Hepatocyte (in vitro differentiated cells): ENCODE measurements around the gene LAT. TPM values are rescaled to one million over a fixed set of nuclear protein-coding genes. Genes with fewer than 3 reads are reported as not detected.

Source experiments
- DNase-seq: peaks from one replicate; pipeline ENCODE4 v3.0.0-alpha.2; 2016; ENCODE audit warnings: low spot score
- H2AFZ ChIP-seq: fragments of 200-600 bp; sonication (generic); 2 replicates; pipeline ENCODE4 v1.6.0; 2016; ENCODE audit warnings: antibody characterized with exemption, mild to moderate bottlenecking
- H3K27ac ChIP-seq: fragments of 200-600 bp; sonication (generic); 2 replicates; pipeline ENCODE4 v1.5.1; 2016; ENCODE audit warnings: mild to moderate bottlenecking
- H3K27me3 ChIP-seq: fragments of 200-600 bp; sonication (generic); 2 replicates; pipeline ENCODE4 v1.6.1; 2016
- H3K36me3 ChIP-seq: fragments of 200-600 bp; sonication (generic); replicated peaks from 2 replicates; pipeline ENCODE4 v1.5.1; 2016; ENCODE audit warnings: low read depth; ENCODE audit not compliant: insufficient read depth
- H3K4me1 ChIP-seq: fragments of 200-600 bp; sonication (generic); 2 replicates; pipeline ENCODE4 v1.5.1; 2016; ENCODE audit warnings: mild to moderate bottlenecking, moderate library complexity; ENCODE audit not compliant: insufficient read depth
- H3K4me2 ChIP-seq: fragments of 200-600 bp; sonication (generic); 2 replicates; pipeline ENCODE4 v1.6.0; 2016
- H3K4me3 ChIP-seq: fragments of 200-600 bp; sonication (generic); 2 replicates; pipeline ENCODE4 v1.5.1; 2016; ENCODE audit warnings: mild to moderate bottlenecking
- H3K79me2 ChIP-seq: fragments of 200-600 bp; sonication (generic); 2 replicates; pipeline ENCODE4 v1.6.0; 2017; ENCODE audit warnings: mild to moderate bottlenecking
- H3K9me2 ChIP-seq: fragments of 200-600 bp; sonication (generic); replicated peaks from 2 replicates; pipeline ENCODE4 v1.6.0; 2017; ENCODE audit warnings: mild to moderate bottlenecking; ENCODE audit not compliant: insufficient read depth
- H3K9me3 ChIP-seq: fragments of 200-600 bp; sonication (generic); 2 replicates; pipeline ENCODE4 v1.5.1; 2016; ENCODE audit warnings: low read depth, mild to moderate bottlenecking
- H4K20me1 ChIP-seq: fragments of 200-600 bp; sonication (generic); 2 replicates; pipeline ENCODE4 v1.6.0; 2016; ENCODE audit warnings: mild to moderate bottlenecking; ENCODE audit not compliant: insufficient read depth, poor library complexity, severe bottlenecking
- EZH2 ChIP-seq: fragments of 200-600 bp; sonication (generic); IDR thresholded peaks from 2 replicates; pipeline ENCODE4 v1.6.1; 2016; ENCODE audit warnings: antibody characterized with exemption, mild to moderate bottlenecking, borderline replicate concordance
- EZH2phosphoT487 ChIP-seq: fragments of 200-600 bp; sonication (generic); IDR thresholded peaks from one replicate; pipeline ENCODE4 v1.6.1; 2018; ENCODE audit warnings: antibody characterized with exemption, mild to moderate bottlenecking, low read depth, moderate library complexity; ENCODE audit not compliant: unreplicated experiment, severe bottlenecking
- WGBS: methylation state at CpG from one replicate; pipeline ENCODE4 v1.1.6; 2016; ENCODE audit warnings: low lambda C conversion rate; ENCODE audit errors: missing lambda C conversion rate; 5-methylcytosine and 5-hydroxymethylcytosine counted together
- polyA plus RNA-seq: library from polyadenylated mRNA; unstranded; fragments of >200 nt; fragmentation: Nextera tagmentation; extraction: Ambion mirVana; gene quantifications from 2 replicates; pipeline ENCODE4 v1.2.1, GENCODE V29; 2016
- total RNA-seq: library from RNA; depleted of rRNA; stranded (reverse); fragments of >200 nt; gene quantifications from 2 replicates; pipeline ENCODE4 v1.2.3, GENCODE V29; 2014
- TF ChIP-seq, protein P1 (sequence below): fragments of 200-600 bp; sonication (generic); IDR thresholded peaks from 2 replicates; pipeline ENCODE4 v1.5.1; 2016; ENCODE audit warnings: antibody characterized with exemption, mild to moderate bottlenecking; ENCODE audit not compliant: poor library complexity

The LAT gene
- total and polyA plus RNA-seq, 2 experiments from 2014 or later: 1.00 to 2.4 TPM

DNA sequence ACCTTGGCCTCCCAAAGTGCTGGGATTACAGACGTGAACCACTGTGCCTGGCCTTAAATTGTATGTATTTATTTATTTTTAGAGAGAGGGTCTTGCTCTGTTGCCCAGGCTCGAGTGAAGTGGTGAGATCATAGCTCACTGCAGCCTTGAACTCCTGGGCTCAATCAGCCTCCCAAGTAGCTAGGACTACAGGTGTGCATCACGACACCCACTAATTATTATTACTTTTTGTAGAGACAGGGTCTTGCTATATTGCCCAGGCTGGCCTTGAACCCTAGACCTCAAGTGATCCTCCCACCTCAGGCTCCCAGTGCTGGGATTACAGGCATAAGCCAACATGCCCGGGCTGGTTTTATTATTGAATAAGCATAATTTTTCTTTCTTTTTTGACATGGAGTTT lies 38.2 kb upstream of the LAT start:
- 86% methylated on average over 4 of the region's 4 CpGs for WGBS
- Histone ChIP-seq H2AFZ (no peak overlapping the region), H3K9me3 (no peaks in the 10 kb centered on the region), H3K4me2 (no peak overlapping the region), H3K36me3 (no peaks in the 10 kb centered on the region), H3K79me2 (peaks cover 5% of the 10 kb centered on the region), H4K20me1 (no peaks in the 10 kb centered on the region), H3K9me2 (no peaks in the 10 kb centered on the region), H3K4me1 (peaks cover 2% of the 10 kb centered on the region), H3K4me3 (no peak overlapping the region), H3K27ac (no peak overlapping the region), H3K27me3 (no peaks in the 10 kb centered on the region)
- TF ChIP-seq EZH2 (no peak), EZH2phosphoT487 (no peak)
- TF ChIP-seq, protein P1, sequence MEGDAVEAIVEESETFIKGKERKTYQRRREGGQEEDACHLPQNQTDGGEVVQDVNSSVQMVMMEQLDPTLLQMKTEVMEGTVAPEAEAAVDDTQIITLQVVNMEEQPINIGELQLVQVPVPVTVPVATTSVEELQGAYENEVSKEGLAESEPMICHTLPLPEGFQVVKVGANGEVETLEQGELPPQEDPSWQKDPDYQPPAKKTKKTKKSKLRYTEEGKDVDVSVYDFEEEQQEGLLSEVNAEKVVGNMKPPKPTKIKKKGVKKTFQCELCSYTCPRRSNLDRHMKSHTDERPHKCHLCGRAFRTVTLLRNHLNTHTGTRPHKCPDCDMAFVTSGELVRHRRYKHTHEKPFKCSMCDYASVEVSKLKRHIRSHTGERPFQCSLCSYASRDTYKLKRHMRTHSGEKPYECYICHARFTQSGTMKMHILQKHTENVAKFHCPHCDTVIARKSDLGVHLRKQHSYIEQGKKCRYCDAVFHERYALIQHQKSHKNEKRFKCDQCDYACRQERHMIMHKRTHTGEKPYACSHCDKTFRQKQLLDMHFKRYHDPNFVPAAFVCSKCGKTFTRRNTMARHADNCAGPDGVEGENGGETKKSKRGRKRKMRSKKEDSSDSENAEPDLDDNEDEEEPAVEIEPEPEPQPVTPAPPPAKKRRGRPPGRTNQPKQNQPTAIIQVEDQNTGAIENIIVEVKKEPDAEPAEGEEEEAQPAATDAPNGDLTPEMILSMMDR: no peak
- DNase-seq: no peak

DNA sequence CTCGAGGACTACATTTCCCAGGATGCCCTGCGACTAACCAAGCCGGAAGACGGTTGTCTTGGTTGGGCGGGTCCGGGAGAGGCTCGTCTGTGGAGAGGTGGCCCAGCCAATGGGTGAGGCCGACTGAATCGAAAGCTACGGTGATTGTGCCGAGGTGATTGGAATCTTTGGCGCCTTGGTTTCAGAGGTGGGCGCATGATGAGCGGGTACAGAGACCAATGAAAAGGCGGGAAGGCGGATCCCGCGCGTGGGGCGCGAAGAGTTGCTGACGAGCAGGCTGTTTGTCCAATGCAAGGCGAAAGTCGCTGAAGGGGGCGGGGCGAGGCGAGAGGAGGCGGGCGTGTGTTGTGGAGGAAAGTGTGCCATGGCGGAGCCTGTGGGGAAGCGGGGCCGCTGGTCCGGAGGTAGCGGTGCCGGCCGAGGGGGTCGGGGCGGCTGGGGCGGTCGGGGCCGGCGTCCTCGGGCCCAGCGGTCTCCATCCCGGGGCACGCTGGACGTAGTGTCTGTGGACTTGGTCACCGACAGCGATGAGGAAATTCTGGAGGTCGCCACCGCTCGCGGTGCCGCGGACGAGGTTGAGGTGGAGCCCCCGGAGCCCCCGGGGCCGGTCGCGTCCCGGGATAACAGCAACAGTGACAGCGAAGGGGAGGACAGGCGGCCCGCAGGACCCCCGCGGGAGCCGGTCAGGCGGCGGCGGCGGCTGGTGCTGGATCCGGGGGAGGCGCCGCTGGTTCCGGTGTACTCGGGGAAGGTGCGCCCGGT lies 34.0 kb upstream of the LAT start, which contains the start of gene NFATC2IP:
Gene NFATC2IP, plus strand, starts transcription at position 290 of the 762 bp plus-strand sequence. Its CDS starts 75 bp downstream, at position 365.
- Histone ChIP-seq H3K79me2 (peaks cover 26% of the 10 kb centered on the region), H2AFZ (peak within 1 kb of the TSS; percentile 65), H3K27me3 (no peaks in the 10 kb centered on the region), H3K9me2 (no peaks in the 10 kb centered on the region), H3K4me2 (peak within 1 kb of the TSS; percentile 96), H3K4me3 (peak within 1 kb of the TSS; percentile 97), H3K4me1 (peaks cover 9% of the 10 kb centered on the region), H4K20me1 (no peaks in the 10 kb centered on the region), H3K36me3 (no peaks in the 10 kb centered on the region), H3K27ac (peak within 1 kb of the TSS; percentile 59), H3K9me3 (no peaks in the 10 kb centered on the region)
- DNase-seq: peak; percentile 99
- no peak for TF ChIP-seq EZH2phosphoT487
- TF ChIP-seq, protein P1: no peak
- no peak for TF ChIP-seq EZH2
- WGBS: 2% methylated on average over 52 of the region's 79 CpGs

DNA sequence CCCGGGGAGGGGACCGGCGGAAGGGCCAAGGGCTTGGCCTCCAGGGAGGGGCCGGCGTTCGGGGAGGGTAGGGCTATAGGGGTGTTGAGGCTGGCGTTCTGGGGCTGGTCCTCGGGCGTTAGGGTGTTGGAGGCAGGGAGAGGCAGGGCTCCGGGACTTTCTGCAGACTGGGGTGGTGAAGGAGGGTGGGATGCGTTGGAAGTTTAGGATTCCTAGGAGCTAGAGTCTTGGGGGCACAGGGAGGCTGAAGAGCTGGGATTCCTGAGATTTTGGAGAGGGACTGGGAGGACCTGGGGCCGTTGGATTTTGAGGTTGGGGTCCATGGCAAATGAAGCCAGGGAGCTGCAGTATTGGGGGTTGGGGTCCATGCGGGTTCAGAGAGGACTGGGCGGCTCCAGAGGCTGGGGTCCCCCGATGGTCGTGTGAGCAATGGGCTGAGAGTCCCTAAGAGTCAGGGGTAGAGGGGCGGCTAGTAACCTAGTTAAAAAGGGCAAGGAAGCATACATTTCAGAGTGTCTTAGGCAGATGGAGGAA lies 33.4 kb upstream of the LAT start:
- TF ChIP-seq, protein P1: no peak
- no peak for TF ChIP-seq EZH2phosphoT487
- no peak for TF ChIP-seq EZH2
- peaks cover 26% of the 10 kb centered on the region for H3K79me2 ChIP-seq
- H3K27ac ChIP-seq: peak overlapping the region; percentile 31
- H3K9me2 ChIP-seq: no peaks in the 10 kb centered on the region
- no peaks in the 10 kb centered on the region for H4K20me1 ChIP-seq
- 8% methylated on average over 13 of the region's 17 CpGs for WGBS
- H3K36me3 ChIP-seq: no peaks in the 10 kb centered on the region
- H3K4me2 ChIP-seq: peak overlapping the region; percentile 96
- H3K9me3 ChIP-seq: no peaks in the 10 kb centered on the region
- H3K4me3 ChIP-seq: peak overlapping the region; percentile 97
- peaks cover 9% of the 10 kb centered on the region for H3K4me1 ChIP-seq
- peak overlapping the region; percentile 65 for H2AFZ ChIP-seq
- DNase-seq: peak; percentile 53
- no peaks in the 10 kb centered on the region for H3K27me3 ChIP-seq
